ENCODE measurements around the gene PHACTR3.

DNA sequence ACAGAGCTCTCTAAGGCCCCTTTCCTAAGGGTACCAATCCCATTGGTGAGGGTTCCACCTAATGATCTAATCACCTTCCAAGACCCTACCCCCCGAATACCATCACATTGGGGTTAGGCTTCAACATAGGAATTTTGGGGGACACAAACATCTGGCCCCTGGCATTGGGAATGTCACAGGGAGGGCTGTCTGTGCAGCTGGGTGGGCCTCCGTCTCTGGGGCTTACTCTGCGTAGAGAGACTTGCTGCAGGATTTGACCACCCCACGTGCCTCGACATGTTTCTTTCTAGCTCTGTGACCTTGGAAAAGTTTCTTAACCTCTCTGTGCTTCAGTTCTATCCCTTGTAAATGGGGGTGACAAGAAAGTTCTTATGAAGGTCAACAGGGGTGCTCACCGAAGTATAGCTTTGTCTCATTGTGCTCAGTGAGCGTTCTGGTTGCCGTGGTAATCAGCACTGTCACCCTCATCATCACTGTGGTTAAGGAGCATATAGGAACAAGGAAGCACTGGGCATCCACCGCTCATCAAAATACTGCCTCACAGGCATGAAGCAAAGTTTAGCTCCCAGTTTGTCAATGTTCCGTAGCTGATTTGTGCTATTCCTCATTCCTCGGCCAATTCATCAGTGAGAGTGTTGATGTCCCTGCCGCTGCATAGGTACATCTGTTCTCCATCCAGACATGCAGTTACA, 176.3 kb downstream of the PHACTR3 start:
- no peak for TF ChIP-seq POLR2AphosphoS5 (IDR thresholded peaks at IDR 0.05)
- TF ChIP-seq, protein P1, sequence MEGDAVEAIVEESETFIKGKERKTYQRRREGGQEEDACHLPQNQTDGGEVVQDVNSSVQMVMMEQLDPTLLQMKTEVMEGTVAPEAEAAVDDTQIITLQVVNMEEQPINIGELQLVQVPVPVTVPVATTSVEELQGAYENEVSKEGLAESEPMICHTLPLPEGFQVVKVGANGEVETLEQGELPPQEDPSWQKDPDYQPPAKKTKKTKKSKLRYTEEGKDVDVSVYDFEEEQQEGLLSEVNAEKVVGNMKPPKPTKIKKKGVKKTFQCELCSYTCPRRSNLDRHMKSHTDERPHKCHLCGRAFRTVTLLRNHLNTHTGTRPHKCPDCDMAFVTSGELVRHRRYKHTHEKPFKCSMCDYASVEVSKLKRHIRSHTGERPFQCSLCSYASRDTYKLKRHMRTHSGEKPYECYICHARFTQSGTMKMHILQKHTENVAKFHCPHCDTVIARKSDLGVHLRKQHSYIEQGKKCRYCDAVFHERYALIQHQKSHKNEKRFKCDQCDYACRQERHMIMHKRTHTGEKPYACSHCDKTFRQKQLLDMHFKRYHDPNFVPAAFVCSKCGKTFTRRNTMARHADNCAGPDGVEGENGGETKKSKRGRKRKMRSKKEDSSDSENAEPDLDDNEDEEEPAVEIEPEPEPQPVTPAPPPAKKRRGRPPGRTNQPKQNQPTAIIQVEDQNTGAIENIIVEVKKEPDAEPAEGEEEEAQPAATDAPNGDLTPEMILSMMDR (IDR thresholded peaks at IDR 0.05 in 8 of 11, conservative IDR thresholded peaks at IDR 0.05 in 3 of 11) = no peak

Data from spleen (tissue), 7 donors.